Brain microvascular endothelial cell (primary cell): ENCODE measurements around the gene SMIM35.
A peak's percentile ranks its signal among the peaks of the same experiment; 100 is the strongest.

ENCODE experiments used
- DNase-seq: peaks from one replicate; pipeline ENCODE4 v3.0.0-alpha.2; 2020
- H3K27ac ChIP-seq: fragments of 250-450 bp; sonication (Bioruptor Pico); 2 replicates; pipeline ENCODE4 v1.5.1; 2020; ENCODE audit warnings: mild to moderate bottlenecking, moderate library complexity
- H3K27me3 ChIP-seq: fragments of 250-450 bp; sonication (Bioruptor Pico); replicated peaks from 2 replicates; pipeline ENCODE4 v1.5.1; 2020; ENCODE audit warnings: mild to moderate bottlenecking
- H3K36me3 ChIP-seq: fragments of 250-450 bp; sonication (Bioruptor Pico); replicated peaks from 2 replicates; pipeline ENCODE4 v1.5.1; 2020; ENCODE audit warnings: mild to moderate bottlenecking
- H3K4me3 ChIP-seq: 2 replicates; pipeline ENCODE4 v1.5.1; 2011; ENCODE audit warnings: low read depth, mild to moderate bottlenecking, control low read depth, low read length, moderate library complexity
- CTCF ChIP-seq: IDR thresholded peaks from 2 replicates; pipeline ENCODE4 v1.5.1; 2011; ENCODE audit warnings: low read depth, mild to moderate bottlenecking, moderate library complexity, low read length, control low read depth, inconsistent platforms; ENCODE audit errors: missing control alignments
- in situ Hi-C: cut with HindIII; loops from 2 replicates; pipeline ENCODE4 v1.10.0; 2017; ENCODE audit warnings: low sequenced_read_pairs, low pct_ligation_motif_present

Gene SMIM35

GRCh38 chr11:118091690-118092089 is 4.9 kb upstream of the SMIM35 start:
- in situ Hi-C loops: no loop called here
- DNase-seq: no peak
- Histone ChIP-seq H3K27ac (no peak overlapping the region), H3K36me3 (no peaks in the 10 kb centered on the region), H3K27me3 (no peaks in the 10 kb centered on the region), H3K4me3 (no peak overlapping the region)
- TF ChIP-seq CTCF: no peak

- Histone ChIP-seq H3K36me3 (no peaks in the 10 kb centered on the region), H3K4me3 (no peak overlapping the region), H3K27ac (no peak overlapping the region), H3K27me3 (no peaks in the 10 kb centered on the region)
- TF ChIP-seq CTCF: no peak
- DNase-seq: no peak
- in situ Hi-C loops: no loop called here
Observed at GRCh38 chr11:118090545-118091162, 3.9 kb upstream of the SMIM35 start.

- no peaks in the 10 kb centered on the region for H3K27me3 ChIP-seq
- H3K27ac ChIP-seq: no peak overlapping the region
- in situ Hi-C loops: no loop called here
- no peak for TF ChIP-seq CTCF
- no peaks in the 10 kb centered on the region for H3K36me3 ChIP-seq
- H3K4me3 ChIP-seq: no peak overlapping the region
- DNase-seq: peak; percentile 47
Observed at GRCh38 chr11:118088531-118088930, 1.8 kb upstream of the SMIM35 start.

GRCh38 chr11:118087931-118088330 is 1.2 kb upstream of the SMIM35 start:
- no peak overlapping the region for H3K27ac ChIP-seq
- H3K4me3 ChIP-seq: no peak overlapping the region
- DNase-seq: no peak
- in situ Hi-C loops: no loop called here
- H3K36me3 ChIP-seq: no peaks in the 10 kb centered on the region
- no peak for TF ChIP-seq CTCF
- no peaks in the 10 kb centered on the region for H3K27me3 ChIP-seq

GRCh38 chr11:118084656-118085055 is 2.1 kb downstream of the SMIM35 start:
- Histone ChIP-seq H3K36me3 (no peaks in the 10 kb centered on the region), H3K4me3 (no peak overlapping the region), H3K27ac (no peak overlapping the region), H3K27me3 (no peaks in the 10 kb centered on the region)
- no peak for DNase-seq
- in situ Hi-C loops: no loop called here
- TF ChIP-seq CTCF: no peak

- Histone ChIP-seq H3K27ac (no peak overlapping the region), H3K36me3 (no peaks in the 10 kb centered on the region), H3K4me3 (no peak overlapping the region), H3K27me3 (no peaks in the 10 kb centered on the region)
- in situ Hi-C loops: no loop called here
- no peak for TF ChIP-seq CTCF
- no peak for DNase-seq
Observed at GRCh38 chr11:118084247-118084646, 2.5 kb downstream of the SMIM35 start.
